ENCODE results near the gene PKD2. TPM values are rescaled to one million over a fixed set of nuclear protein-coding genes. Genes with fewer than 3 reads are reported as not detected.

PKD2 gene
- total and polyA plus RNA-seq, 2 donors (not counting 1 experiment from before 2014, with no cell fraction given) = 1.8 to 5.8 TPM

- ChIA-PET CTCF (no interaction called here), POLR2A (no interaction called here)
- TF ChIP-seq EZH2 (IDR thresholded peaks at IDR 0.05; ENCODE audit: borderline replicate concordance, insufficient read depth, low read depth, low read length, poor library complexity, severe bottlenecking) (no peak), CTCF (IDR thresholded peaks at IDR 0.05) (no peak)
- H4K20me1 ChIP-seq (ENCODE audit: control insufficient read depth, insufficient read depth, low read length, poor library complexity, severe bottlenecking) = no peaks in the 10 kb centered on the region
- H3K27me3 Mint-ChIP-seq = peaks cover 18% of the 10 kb centered on the region
- H3K4me1 ChIP-seq (ENCODE audit: control insufficient read depth in 2 of 2, insufficient read depth in 2 of 2, low read length in 2 of 2) = no peaks in the 10 kb centered on the region
- no peak for ATAC-seq (ENCODE audit: low read depth)
- H3K9me3 ChIP-seq (ENCODE audit: control extremely low read depth in 1 of 3, control insufficient read depth in 2 of 3, insufficient read depth in 1 of 3, low read length in 2 of 3) = no peaks in the 10 kb centered on the region
- H3K9ac ChIP-seq (ENCODE audit: low read length) = no peak overlapping the region
- no peaks in the 10 kb centered on the region for H3K79me2 ChIP-seq (ENCODE audit: control insufficient read depth, insufficient read depth, low read length)
- H3K4me1 Mint-ChIP-seq = no peaks in the 10 kb centered on the region
- H3K27ac ChIP-seq (ENCODE audit: low read length in 2 of 2) = no peak overlapping the region
- intact Hi-C loops (cut with micrococcal nuclease) = no loop called here
- no peak overlapping the region for H3K4me3 ChIP-seq (ENCODE audit: control extremely low read depth in 1 of 5, extremely low read depth in 1 of 5, insufficient read depth in 1 of 5, low read depth in 2 of 5, low read length in 4 of 5)
- no peak overlapping the region for H2AFZ ChIP-seq (ENCODE audit: insufficient read depth, low read depth, low read length, poor library complexity, severe bottlenecking)
- no peak for DNase-seq
- H3K4me3 Mint-ChIP-seq = no peak overlapping the region
- H3K27me3 ChIP-seq (replicated peaks in 1 of 4; ENCODE audit: control extremely low read depth in 1 of 4, control insufficient read depth in 3 of 4, insufficient read depth in 4 of 4, low read length in 3 of 4) = peaks cover 0 to 4% (median 2%) of the 10 kb centered on the region in 4 experiments
- H3K9me3 Mint-ChIP-seq (ENCODE audit: insufficient read depth) = no peaks in the 10 kb centered on the region
- no peak overlapping the region for H3K4me2 ChIP-seq (replicated peaks; ENCODE audit: low read depth, low read length, poor library complexity, severe bottlenecking)
- H3K36me3 ChIP-seq (replicated peaks in 1 of 2; ENCODE audit: control extremely low read depth in 1 of 2, control insufficient read depth in 1 of 2, extremely low read depth in 1 of 2, insufficient read depth in 2 of 2, low read length in 1 of 2) = no peaks in the 10 kb centered on the region
- no peak overlapping the region for H3K27ac Mint-ChIP-seq
- no CpG with 5 or more reads among the region's 1 CpG for WGBS (ENCODE audit: insufficient coverage)
Measured at GRCh38 chr4:87982036-87982435, 25.4 kb upstream of the PKD2 start.

GRCh38 chr4:87982446-87983010 lies 24.9 kb upstream of the PKD2 start:
- DNase-seq = no peak
- Mint-ChIP-seq H3K9me3 (ENCODE audit: insufficient read depth) (no peaks in the 10 kb centered on the region), H3K27me3 (peaks cover 21% of the 10 kb centered on the region), H3K27ac (no peak overlapping the region), H3K4me3 (no peak overlapping the region), H3K4me1 (no peaks in the 10 kb centered on the region)
- H3K79me2 ChIP-seq (ENCODE audit: control insufficient read depth, insufficient read depth, low read length) = no peaks in the 10 kb centered on the region
- no peak overlapping the region for H3K9ac ChIP-seq (ENCODE audit: low read length)
- H4K20me1 ChIP-seq (ENCODE audit: control insufficient read depth, insufficient read depth, low read length, poor library complexity, severe bottlenecking) = no peaks in the 10 kb centered on the region
- ChIA-PET CTCF (no interaction called here), POLR2A (no interaction called here)
- no peaks in the 10 kb centered on the region for H3K9me3 ChIP-seq (ENCODE audit: control extremely low read depth in 1 of 3, control insufficient read depth in 2 of 3, insufficient read depth in 1 of 3, low read length in 2 of 3)
- no peaks in the 10 kb centered on the region for H3K36me3 ChIP-seq (replicated peaks in 1 of 2; ENCODE audit: control extremely low read depth in 1 of 2, control insufficient read depth in 1 of 2, extremely low read depth in 1 of 2, insufficient read depth in 2 of 2, low read length in 1 of 2)
- 93% methylated on average over 10 of the region's 13 CpGs for WGBS (ENCODE audit: insufficient coverage)
- no peaks in the 10 kb centered on the region for H3K4me1 ChIP-seq (ENCODE audit: control insufficient read depth in 2 of 2, insufficient read depth in 2 of 2, low read length in 2 of 2)
- H2AFZ ChIP-seq (ENCODE audit: insufficient read depth, low read depth, low read length, poor library complexity, severe bottlenecking) = no peak overlapping the region
- H3K27ac ChIP-seq (ENCODE audit: low read length in 2 of 2) = no peak overlapping the region
- H3K4me3 ChIP-seq (ENCODE audit: control extremely low read depth in 1 of 5, extremely low read depth in 1 of 5, insufficient read depth in 1 of 5, low read depth in 2 of 5, low read length in 4 of 5) = no peak overlapping the region
- H3K4me2 ChIP-seq (replicated peaks; ENCODE audit: low read depth, low read length, poor library complexity, severe bottlenecking) = no peak overlapping the region
- TF ChIP-seq EZH2 (IDR thresholded peaks at IDR 0.05; ENCODE audit: borderline replicate concordance, insufficient read depth, low read depth, low read length, poor library complexity, severe bottlenecking) (no peak), CTCF (IDR thresholded peaks at IDR 0.05) (no peak)
- intact Hi-C loops (cut with micrococcal nuclease) = no loop called here
- peaks cover 0 to 3% (median under 1%) of the 10 kb centered on the region in 4 experiments for H3K27me3 ChIP-seq (replicated peaks in 1 of 4; ENCODE audit: control extremely low read depth in 1 of 4, control insufficient read depth in 3 of 4, insufficient read depth in 4 of 4, low read length in 3 of 4)
- ATAC-seq (ENCODE audit: low read depth) = no peak
